Measurements from ENCODE around the gene PI4KA.

DNA sequence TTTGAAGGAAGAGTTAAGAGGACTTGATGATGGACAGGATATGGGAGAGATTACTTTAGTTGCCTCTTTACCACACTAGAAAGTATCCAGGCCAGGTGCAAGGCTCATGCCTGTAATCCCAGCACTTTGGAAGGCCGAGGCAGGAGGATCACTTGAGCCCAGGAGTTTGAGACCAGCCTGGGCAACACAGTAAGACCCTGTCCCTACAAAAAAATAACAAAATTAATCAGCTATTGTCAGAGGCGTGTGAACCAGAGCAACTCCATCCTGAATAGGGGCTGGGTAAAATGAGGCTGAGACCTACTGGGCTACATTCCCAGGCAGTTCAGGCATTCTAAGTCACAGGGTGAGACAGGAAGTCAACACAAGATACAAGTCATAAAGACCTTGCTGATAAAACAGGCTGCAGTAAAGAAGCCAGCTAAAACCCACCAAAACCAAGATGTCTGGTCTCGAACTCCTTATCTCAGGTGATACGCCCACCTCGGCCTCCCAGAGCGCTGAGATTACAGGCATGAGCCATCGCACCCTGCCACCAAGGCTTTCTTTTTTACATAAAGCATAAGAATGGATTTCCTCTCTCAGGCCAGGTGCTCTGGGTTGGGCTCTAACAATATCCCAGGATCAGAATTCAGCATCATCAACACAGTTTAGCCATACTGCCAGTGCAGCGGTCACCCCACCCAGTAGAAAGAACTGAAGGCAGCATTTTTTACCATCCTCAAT lies 17.8 kb downstream of the PI4KA start:
- TF ChIP-seq POLR2A (IDR thresholded peaks at IDR 0.05; ENCODE audit: extremely low read depth, insufficient read length) (no peak), MYC (IDR thresholded peaks at IDR 0.05; ENCODE audit: low read depth, low read length) (no peak)
- TF ChIP-seq, protein P1, sequence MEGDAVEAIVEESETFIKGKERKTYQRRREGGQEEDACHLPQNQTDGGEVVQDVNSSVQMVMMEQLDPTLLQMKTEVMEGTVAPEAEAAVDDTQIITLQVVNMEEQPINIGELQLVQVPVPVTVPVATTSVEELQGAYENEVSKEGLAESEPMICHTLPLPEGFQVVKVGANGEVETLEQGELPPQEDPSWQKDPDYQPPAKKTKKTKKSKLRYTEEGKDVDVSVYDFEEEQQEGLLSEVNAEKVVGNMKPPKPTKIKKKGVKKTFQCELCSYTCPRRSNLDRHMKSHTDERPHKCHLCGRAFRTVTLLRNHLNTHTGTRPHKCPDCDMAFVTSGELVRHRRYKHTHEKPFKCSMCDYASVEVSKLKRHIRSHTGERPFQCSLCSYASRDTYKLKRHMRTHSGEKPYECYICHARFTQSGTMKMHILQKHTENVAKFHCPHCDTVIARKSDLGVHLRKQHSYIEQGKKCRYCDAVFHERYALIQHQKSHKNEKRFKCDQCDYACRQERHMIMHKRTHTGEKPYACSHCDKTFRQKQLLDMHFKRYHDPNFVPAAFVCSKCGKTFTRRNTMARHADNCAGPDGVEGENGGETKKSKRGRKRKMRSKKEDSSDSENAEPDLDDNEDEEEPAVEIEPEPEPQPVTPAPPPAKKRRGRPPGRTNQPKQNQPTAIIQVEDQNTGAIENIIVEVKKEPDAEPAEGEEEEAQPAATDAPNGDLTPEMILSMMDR (IDR thresholded peaks at IDR 0.05; ENCODE audit: low read depth, low read length): no peak
- TF ChIP-seq, protein P2, sequence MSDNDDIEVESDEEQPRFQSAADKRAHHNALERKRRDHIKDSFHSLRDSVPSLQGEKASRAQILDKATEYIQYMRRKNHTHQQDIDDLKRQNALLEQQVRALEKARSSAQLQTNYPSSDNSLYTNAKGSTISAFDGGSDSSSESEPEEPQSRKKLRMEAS (IDR thresholded peaks at IDR 0.05; ENCODE audit: low read depth, low read length): no peak

Measured in NB4 (cell line).